K562 (cell line): ENCODE data around the gene RNGTT.

ENCODE experiments used
- CHD1 ChIP-seq: fragments of 200-600 bp; sonication (generic); IDR thresholded peaks from one replicate; pipeline ENCODE4 v1.6.1; 2012; ENCODE audit warnings: mild to moderate bottlenecking, moderate library complexity, low read length, inconsistent platforms
- FOXA3 ChIP-seq, 2 experiments: fragments of 450-650 bp in 1 of 2; sonication (generic) in 1 of 2; formaldehyde crosslinking; IDR thresholded peaks in 1 of 2; conservative IDR thresholded peaks in 1 of 2; 2 replicates each; pipeline versions ENCODE4 v1.4.0 to v1.8.0; 2020 to 2022; ENCODE audit warnings: mild to moderate bottlenecking in 2 of 2, missing genetic modification reagents in 1 of 2
- PHB2 ChIP-seq: fragments of 450-650 bp; IDR thresholded peaks from 2 replicates; pipeline ENCODE4 v1.6.1; 2017; ENCODE audit warnings: low read depth
- RBBP5 ChIP-seq: fragments of 200-600 bp; sonication (generic); IDR thresholded peaks from 2 replicates; pipeline ENCODE4 v1.6.1; 2012; ENCODE audit warnings: borderline replicate concordance, mild to moderate bottlenecking, low read length, control low read depth, inconsistent platforms; ENCODE audit not compliant: insufficient read depth, poor library complexity, severe bottlenecking
- TAF7 ChIP-seq: fragments of 450-650 bp; IDR thresholded peaks from 2 replicates; pipeline ENCODE4 v1.6.1; 2016; ENCODE audit warnings: missing genetic modification characterization, missing compliant biosample characterization
- TRIM28 ChIP-seq: fragments of 450-650 bp; IDR thresholded peaks from 2 replicates; pipeline ENCODE4 v1.6.1; 2017
- ZNF282 ChIP-seq: sonication (generic); formaldehyde crosslinking; IDR thresholded peaks from 2 replicates; pipeline ENCODE4 v1.8.1; 2023; ENCODE audit warnings: missing genetic modification reagents
- TF ChIP-seq, protein P1 (sequence below): IDR thresholded peaks from 2 replicates; pipeline ENCODE4 v1.6.1; 2011; ENCODE audit warnings: borderline replicate concordance, low read depth, mild to moderate bottlenecking, moderate library complexity, low read length; ENCODE audit not compliant: insufficient read depth, poor library complexity, severe bottlenecking
- TF ChIP-seq, protein P2 (sequence below): sonication (generic); formaldehyde crosslinking; IDR thresholded peaks from 2 replicates; pipeline ENCODE4 v1.8.0; 2022; ENCODE audit warnings: mild to moderate bottlenecking, missing genetic modification reagents

DNA sequence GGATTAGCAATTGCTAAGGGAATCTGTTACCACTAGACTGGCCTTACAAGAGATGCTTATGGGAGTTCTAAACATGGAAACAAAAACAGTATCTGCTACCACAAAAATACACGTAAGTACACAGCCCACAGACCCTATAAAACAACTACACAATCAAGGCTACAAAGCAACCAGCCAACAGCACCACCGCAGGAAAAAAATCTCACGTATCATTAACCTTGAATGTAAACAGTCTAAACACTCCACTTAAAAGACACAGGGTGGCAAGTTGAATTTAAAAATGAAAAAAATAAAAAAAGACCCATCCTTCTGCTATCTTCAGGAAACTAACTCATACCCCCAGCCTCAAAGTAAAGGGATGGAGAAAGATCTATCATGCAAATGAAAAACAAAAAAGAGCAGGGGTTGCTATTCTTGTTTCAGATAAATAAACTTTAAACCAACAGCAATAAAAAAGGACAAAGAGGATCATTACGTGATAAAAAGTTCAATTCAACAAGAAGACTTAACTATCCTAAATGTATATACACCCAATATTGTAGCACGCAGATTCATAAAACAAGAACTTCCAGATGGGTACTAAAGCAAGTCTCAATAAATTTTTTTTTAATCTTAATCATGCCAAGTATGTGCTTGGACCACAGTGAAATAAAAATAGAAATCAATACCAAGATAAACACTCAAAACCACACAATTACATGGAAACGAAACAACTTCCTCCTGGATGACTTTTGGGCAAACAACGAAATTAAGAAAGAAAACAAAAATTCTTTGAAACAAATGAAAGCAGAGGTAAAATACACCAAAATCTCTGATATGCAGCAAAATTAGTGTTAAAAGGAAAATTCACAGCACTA is 52.3 kb downstream of the RNGTT start:
- TF ChIP-seq ZNF282 (CRISPR knock-in tag): no peak
- no peak for TF ChIP-seq PHB2
- no peak for TF ChIP-seq FOXA3 (CRISPR knock-in tag; conservative IDR thresholded peaks at IDR 0.05 in 1 of 2, IDR thresholded peaks at IDR 0.05 in 1 of 2)
- TF ChIP-seq RBBP5: no peak
- TF ChIP-seq, protein P1, sequence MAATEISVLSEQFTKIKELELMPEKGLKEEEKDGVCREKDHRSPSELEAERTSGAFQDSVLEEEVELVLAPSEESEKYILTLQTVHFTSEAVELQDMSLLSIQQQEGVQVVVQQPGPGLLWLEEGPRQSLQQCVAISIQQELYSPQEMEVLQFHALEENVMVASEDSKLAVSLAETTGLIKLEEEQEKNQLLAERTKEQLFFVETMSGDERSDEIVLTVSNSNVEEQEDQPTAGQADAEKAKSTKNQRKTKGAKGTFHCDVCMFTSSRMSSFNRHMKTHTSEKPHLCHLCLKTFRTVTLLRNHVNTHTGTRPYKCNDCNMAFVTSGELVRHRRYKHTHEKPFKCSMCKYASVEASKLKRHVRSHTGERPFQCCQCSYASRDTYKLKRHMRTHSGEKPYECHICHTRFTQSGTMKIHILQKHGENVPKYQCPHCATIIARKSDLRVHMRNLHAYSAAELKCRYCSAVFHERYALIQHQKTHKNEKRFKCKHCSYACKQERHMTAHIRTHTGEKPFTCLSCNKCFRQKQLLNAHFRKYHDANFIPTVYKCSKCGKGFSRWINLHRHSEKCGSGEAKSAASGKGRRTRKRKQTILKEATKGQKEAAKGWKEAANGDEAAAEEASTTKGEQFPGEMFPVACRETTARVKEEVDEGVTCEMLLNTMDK: no peak
- TF ChIP-seq, protein P2, sequence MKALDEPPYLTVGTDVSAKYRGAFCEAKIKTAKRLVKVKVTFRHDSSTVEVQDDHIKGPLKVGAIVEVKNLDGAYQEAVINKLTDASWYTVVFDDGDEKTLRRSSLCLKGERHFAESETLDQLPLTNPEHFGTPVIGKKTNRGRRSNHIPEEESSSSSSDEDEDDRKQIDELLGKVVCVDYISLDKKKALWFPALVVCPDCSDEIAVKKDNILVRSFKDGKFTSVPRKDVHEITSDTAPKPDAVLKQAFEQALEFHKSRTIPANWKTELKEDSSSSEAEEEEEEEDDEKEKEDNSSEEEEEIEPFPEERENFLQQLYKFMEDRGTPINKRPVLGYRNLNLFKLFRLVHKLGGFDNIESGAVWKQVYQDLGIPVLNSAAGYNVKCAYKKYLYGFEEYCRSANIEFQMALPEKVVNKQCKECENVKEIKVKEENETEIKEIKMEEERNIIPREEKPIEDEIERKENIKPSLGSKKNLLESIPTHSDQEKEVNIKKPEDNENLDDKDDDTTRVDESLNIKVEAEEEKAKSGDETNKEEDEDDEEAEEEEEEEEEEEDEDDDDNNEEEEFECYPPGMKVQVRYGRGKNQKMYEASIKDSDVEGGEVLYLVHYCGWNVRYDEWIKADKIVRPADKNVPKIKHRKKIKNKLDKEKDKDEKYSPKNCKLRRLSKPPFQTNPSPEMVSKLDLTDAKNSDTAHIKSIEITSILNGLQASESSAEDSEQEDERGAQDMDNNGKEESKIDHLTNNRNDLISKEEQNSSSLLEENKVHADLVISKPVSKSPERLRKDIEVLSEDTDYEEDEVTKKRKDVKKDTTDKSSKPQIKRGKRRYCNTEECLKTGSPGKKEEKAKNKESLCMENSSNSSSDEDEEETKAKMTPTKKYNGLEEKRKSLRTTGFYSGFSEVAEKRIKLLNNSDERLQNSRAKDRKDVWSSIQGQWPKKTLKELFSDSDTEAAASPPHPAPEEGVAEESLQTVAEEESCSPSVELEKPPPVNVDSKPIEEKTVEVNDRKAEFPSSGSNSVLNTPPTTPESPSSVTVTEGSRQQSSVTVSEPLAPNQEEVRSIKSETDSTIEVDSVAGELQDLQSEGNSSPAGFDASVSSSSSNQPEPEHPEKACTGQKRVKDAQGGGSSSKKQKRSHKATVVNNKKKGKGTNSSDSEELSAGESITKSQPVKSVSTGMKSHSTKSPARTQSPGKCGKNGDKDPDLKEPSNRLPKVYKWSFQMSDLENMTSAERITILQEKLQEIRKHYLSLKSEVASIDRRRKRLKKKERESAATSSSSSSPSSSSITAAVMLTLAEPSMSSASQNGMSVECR (CRISPR knock-in tag): no peak
- TF ChIP-seq TAF7 (tag): no peak
- no peak for TF ChIP-seq CHD1
- TF ChIP-seq TRIM28: no peak
